Cardiac muscle cell (in vitro differentiated cells and primary cell): Measurements from ENCODE around the gene FAM221B. TPM values are rescaled to one million over a fixed set of nuclear protein-coding genes. Genes with fewer than 3 reads are reported as not detected.

Experiments
- DNase-seq, 2 donors: peaks; one replicate each; pipeline versions ENCODE4 v3.0.0 to v3.0.0-alpha.2; 2010 to 2017; ENCODE audit warnings: low read depth in 1 of 2, low spot score in 1 of 2
- H3K27ac ChIP-seq: fragments of 200-600 bp; sonication (generic); 2 replicates; pipeline ENCODE4 v1.5.1; 2016
- H3K27me3 ChIP-seq: fragments of 200-600 bp; sonication (generic); 2 replicates; pipeline ENCODE4 v1.6.0; 2016; ENCODE audit warnings: control low read depth
- H3K36me3 ChIP-seq: fragments of 200-600 bp; sonication (generic); 2 replicates; pipeline ENCODE4 v1.5.1; 2016; ENCODE audit warnings: control low read depth
- H3K4me1 ChIP-seq: fragments of 200-600 bp; sonication (generic); 2 replicates; pipeline ENCODE4 v1.8.1; 2017; ENCODE audit warnings: low read depth, mild to moderate bottlenecking, mixed run types
- H3K4me3 ChIP-seq: fragments of 200-600 bp; sonication (generic); 2 replicates; pipeline ENCODE4 v1.5.1; 2016; ENCODE audit warnings: mild to moderate bottlenecking
- H3K9me3 ChIP-seq: fragments of 200-600 bp; sonication (generic); 2 replicates; pipeline ENCODE4 v1.5.1; 2017; ENCODE audit warnings: low read depth, mild to moderate bottlenecking, control low read depth
- polyA plus RNA-seq: library from polyadenylated mRNA; unstranded; fragments of >200 nt; fragmentation: Nextera tagmentation; extraction: Ambion mirVana; gene quantifications from 2 replicates; pipeline ENCODE4 v1.2.1, GENCODE V29; 2016
- total RNA-seq: library from RNA; depleted of rRNA; stranded (reverse); fragments of >200 nt; gene quantifications from 2 replicates; pipeline ENCODE4 v1.2.3, GENCODE V29; 2016
- TF ChIP-seq, protein P1 (sequence below): IDR thresholded peaks from 2 replicates; pipeline ENCODE4 v1.5.1; 2012; ENCODE audit warnings: low read depth, mild to moderate bottlenecking, low read length

Gene FAM221B
- total and polyA plus RNA-seq, 2 experiments from 2014 or later: 0.66 TPM; not detected in 1

DNA sequence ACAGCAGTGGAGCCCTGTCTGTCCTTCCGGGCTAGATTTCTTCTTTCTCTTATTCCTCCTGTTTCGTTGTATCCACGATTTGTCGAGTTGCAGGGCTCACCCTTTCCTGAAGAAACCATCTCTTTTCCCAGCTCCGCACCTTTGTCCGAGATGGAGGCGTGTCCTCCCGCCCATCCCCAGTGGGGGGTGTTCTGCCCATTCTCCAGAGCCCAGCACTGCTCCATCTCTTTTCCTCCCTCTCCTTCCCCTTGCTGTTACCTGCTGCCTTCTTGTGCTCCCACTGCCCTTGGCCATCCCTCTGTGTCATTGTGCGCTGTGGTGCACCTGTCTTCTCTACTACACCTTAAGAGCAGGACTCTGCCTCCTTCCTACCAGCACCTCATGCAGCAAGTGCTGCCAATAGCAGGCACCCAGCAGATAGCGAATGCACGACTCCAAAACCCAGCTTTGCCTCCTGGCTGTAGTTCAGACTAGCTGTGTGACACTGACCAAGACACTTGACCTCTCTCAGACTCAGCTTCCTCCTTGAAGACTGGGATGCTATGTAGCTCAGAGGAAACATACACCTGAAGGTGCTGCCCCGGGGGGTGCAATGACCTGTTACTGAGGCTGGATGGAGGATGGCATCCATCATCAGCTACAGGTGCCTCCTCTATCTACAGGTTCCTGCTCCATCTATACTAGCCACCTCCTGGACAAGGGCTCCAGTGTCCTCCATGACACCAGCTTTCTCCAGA is 32.8 kb upstream of the FAM221B start:
- no peaks in the 10 kb centered on the region for H3K9me3 ChIP-seq
- H3K27ac ChIP-seq: no peak overlapping the region
- no peaks in the 10 kb centered on the region for H3K36me3 ChIP-seq
- TF ChIP-seq, protein P1, sequence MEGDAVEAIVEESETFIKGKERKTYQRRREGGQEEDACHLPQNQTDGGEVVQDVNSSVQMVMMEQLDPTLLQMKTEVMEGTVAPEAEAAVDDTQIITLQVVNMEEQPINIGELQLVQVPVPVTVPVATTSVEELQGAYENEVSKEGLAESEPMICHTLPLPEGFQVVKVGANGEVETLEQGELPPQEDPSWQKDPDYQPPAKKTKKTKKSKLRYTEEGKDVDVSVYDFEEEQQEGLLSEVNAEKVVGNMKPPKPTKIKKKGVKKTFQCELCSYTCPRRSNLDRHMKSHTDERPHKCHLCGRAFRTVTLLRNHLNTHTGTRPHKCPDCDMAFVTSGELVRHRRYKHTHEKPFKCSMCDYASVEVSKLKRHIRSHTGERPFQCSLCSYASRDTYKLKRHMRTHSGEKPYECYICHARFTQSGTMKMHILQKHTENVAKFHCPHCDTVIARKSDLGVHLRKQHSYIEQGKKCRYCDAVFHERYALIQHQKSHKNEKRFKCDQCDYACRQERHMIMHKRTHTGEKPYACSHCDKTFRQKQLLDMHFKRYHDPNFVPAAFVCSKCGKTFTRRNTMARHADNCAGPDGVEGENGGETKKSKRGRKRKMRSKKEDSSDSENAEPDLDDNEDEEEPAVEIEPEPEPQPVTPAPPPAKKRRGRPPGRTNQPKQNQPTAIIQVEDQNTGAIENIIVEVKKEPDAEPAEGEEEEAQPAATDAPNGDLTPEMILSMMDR: no peak
- no peaks in the 10 kb centered on the region for H3K4me1 ChIP-seq
- H3K27me3 ChIP-seq: no peaks in the 10 kb centered on the region
- no peak for DNase-seq
- H3K4me3 ChIP-seq: no peak overlapping the region

DNA sequence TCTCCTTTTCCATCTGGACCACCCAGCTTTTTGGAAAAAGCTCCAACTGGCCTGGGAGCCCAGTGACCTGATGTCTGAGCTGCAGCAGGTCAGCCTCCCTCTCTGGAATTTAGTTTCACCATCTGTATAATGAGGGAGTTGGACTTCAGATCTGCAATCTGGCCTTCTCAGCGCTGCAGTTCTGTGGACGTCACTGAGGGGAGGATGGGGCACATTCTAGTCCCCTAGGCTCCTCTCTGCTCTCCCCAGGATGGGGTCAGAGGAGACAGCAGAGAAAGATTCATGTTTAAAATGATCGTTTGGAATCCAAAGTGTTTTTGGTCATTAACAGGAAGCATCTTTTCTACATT is 31.4 kb upstream of the FAM221B start:
- Histone ChIP-seq H3K4me1 (no peaks in the 10 kb centered on the region), H3K27me3 (no peaks in the 10 kb centered on the region), H3K4me3 (no peak overlapping the region), H3K9me3 (no peaks in the 10 kb centered on the region), H3K27ac (no peak overlapping the region), H3K36me3 (no peaks in the 10 kb centered on the region)
- TF ChIP-seq, protein P1: no peak
- DNase-seq: no peak

DNA sequence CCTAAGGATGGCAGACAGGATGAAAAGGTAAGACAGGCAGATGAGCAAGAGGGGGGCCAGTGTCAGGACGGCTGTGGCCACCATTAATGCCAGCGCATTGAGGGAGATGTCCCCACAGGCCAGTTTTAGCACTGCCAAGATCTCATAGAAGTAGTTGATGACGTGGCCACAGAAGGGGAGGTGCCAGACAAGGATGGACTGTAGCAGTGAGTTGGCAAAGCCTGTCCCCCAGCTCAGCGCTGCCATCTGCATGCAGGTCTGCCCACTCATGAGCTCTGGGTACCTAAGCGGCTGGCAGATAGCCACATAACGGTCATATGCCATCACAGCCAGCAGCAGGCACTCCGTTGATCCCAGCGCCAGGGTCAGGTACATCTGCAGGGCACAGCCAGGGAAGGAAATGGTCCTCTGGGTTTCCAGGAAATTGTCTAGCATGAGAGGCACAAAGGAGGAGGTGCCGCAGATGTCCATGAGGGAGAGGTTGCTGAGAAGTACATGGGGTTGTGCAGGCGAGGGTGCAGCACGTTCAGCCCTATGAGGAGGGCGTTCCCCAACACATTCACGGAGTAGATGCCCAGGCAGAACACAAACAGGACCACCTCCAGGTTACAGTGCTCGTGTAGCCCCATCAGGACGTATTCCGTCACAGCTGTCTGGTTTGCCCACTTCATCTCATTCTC is 30.9 kb upstream of the FAM221B start:
- DNase-seq: peak in 1 of 2 donors; percentile 6
- TF ChIP-seq, protein P1: no peak
- no peak overlapping the region for H3K4me3 ChIP-seq
- no peaks in the 10 kb centered on the region for H3K27me3 ChIP-seq
- no peaks in the 10 kb centered on the region for H3K4me1 ChIP-seq
- H3K36me3 ChIP-seq: no peaks in the 10 kb centered on the region
- H3K9me3 ChIP-seq: no peaks in the 10 kb centered on the region
- H3K27ac ChIP-seq: no peak overlapping the region

DNA sequence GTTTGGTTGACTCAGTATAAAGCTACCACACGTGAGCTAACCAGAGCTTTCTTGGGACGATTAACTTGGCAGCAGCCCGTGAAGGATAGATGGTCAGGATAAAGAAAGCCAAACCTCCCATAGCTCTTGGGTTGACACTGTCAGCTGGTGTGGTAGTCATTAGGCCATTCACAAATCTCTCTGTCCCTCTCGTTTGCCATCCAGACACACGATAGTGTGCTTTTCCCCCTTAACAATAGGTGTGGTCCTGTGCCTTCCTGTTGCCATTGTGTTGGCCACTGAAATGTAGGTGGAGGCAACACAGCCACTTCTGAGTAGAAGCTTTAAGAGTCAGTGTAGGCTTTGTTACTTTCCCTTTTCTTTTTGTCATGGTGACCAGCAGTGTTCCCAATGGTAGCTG is 29.9 kb upstream of the FAM221B start:
- H3K9me3 ChIP-seq: no peaks in the 10 kb centered on the region
- TF ChIP-seq, protein P1: no peak
- no peak overlapping the region for H3K27ac ChIP-seq
- no peaks in the 10 kb centered on the region for H3K36me3 ChIP-seq
- no peak for DNase-seq
- no peaks in the 10 kb centered on the region for H3K4me1 ChIP-seq
- H3K27me3 ChIP-seq: no peaks in the 10 kb centered on the region
- H3K4me3 ChIP-seq: no peak overlapping the region

- TF ChIP-seq, protein P1: no peak
- no peaks in the 10 kb centered on the region for H3K27me3 ChIP-seq
- H3K9me3 ChIP-seq: no peaks in the 10 kb centered on the region
- no peak overlapping the region for H3K4me3 ChIP-seq
- no peak overlapping the region for H3K27ac ChIP-seq
- no peaks in the 10 kb centered on the region for H3K4me1 ChIP-seq
- DNase-seq: no peak
- no peaks in the 10 kb centered on the region for H3K36me3 ChIP-seq
Measured at GRCh38 chr9:35856882-35857281, 28.4 kb upstream of the FAM221B start.
